CD4-positive, alpha-beta T cell (primary cell): ENCODE results near the gene ZNF445. TPM values are rescaled to one million over a fixed set of nuclear protein-coding genes. Genes with fewer than 3 reads are reported as not detected.
"Not testable (repeated sequence)": the region's sequence is repeated elsewhere in the genome, so short reads cannot be mapped to it uniquely, and the experiment has no call there.

Experiments
- ATAC-seq: fragments of 200-7000 bp; cut with Tn5 transposase; one replicate; pipeline ENCODE4 v1.10.0; 2022; ENCODE audit warnings: mild to moderate bottlenecking; ENCODE audit not compliant: poor library complexity
- CTCF ChIA-PET: fragments of 350-600 bp; sonication (Branson Sonifier 250); formaldehyde crosslinking; loops from one replicate; lab custom pipeline; 2021; ENCODE audit warnings: antibody characterized with exemption, inconsistent platforms; lab: Charles Lee
- POLR2A ChIA-PET: fragments of 350-600 bp; sonication (Branson Sonifier 250); formaldehyde crosslinking; loops from one replicate; lab custom pipeline; 2021; ENCODE audit warnings: antibody characterized with exemption, inconsistent platforms; lab: Charles Lee
- DNase-seq, 14 experiments: peaks; one replicate each; pipeline ENCODE4 v3.0.0-alpha.2; 2013 to 2020; ENCODE audit warnings: mixed read lengths in 2 of 14
- H3K27ac ChIP-seq, 2 donors: one replicate each; pipeline versions ENCODE4 v1.5.1 to v1.7.0; 2013; ENCODE audit warnings: low read length in 2 of 2, low read depth in 1 of 2, mild to moderate bottlenecking in 1 of 2
- H3K27me3 ChIP-seq, 2 experiments: 1 replicate in 1 of 2; 2 replicates in 1 of 2; pipeline versions ENCODE4 v1.6.1 to v1.7.0; 2013; ENCODE audit warnings: low read length in 2 of 2, control low read depth in 1 of 2, mild to moderate bottlenecking in 1 of 2, moderate library complexity in 1 of 2; ENCODE audit not compliant: insufficient read depth in 2 of 2, control insufficient read depth in 1 of 2
- H3K36me3 ChIP-seq: one replicate; pipeline ENCODE4 v1.6.1; 2013; ENCODE audit warnings: low read length, control low read depth; ENCODE audit not compliant: insufficient read depth
- H3K4me1 ChIP-seq: one replicate; pipeline ENCODE4 v1.6.1; 2013; ENCODE audit warnings: low read length, control low read depth; ENCODE audit not compliant: insufficient read depth
- H3K4me3 ChIP-seq: one replicate; pipeline ENCODE4 v1.5.1; 2013; ENCODE audit warnings: mild to moderate bottlenecking, low read length, moderate library complexity
- H3K9me3 ChIP-seq, 2 experiments: 1 replicate in 1 of 2; 2 replicates in 1 of 2; pipeline versions ENCODE4 v1.6.1 to v1.7.0; 2013; ENCODE audit warnings: low read length in 2 of 2, mild to moderate bottlenecking in 2 of 2, control low read depth in 1 of 2, moderate library complexity in 1 of 2; ENCODE audit not compliant: control insufficient read depth in 1 of 2, insufficient read depth in 1 of 2
- H3K27ac Mint-ChIP-seq: one replicate; pipeline ENCODE4 v1.8.0; 2020; ENCODE audit warnings: mixed read lengths
- H3K27me3 Mint-ChIP-seq: one replicate; pipeline ENCODE4 v1.8.0; 2021; ENCODE audit warnings: mixed read lengths
- H3K36me3 Mint-ChIP-seq: one replicate; pipeline ENCODE4 v1.8.0; 2021; ENCODE audit warnings: low read depth, mixed read lengths
- H3K4me1 Mint-ChIP-seq: one replicate; pipeline ENCODE4 v1.8.0; 2021; ENCODE audit warnings: low read depth, mixed read lengths
- H3K4me3 Mint-ChIP-seq: one replicate; pipeline ENCODE4 v1.8.0; 2020; ENCODE audit warnings: mild to moderate bottlenecking, mixed read lengths
- H3K9me3 Mint-ChIP-seq: one replicate; pipeline ENCODE4 v1.8.0; 2020; ENCODE audit warnings: mixed read lengths
- intact Hi-C, 2 experiments: fragments of 100-400 bp; cut with DNase I in 1 of 2; cut with micrococcal nuclease in 1 of 2; formaldehyde crosslinking; loops; one replicate each; pipeline versions ENCODE4 v1.15.1 to v1.9.0; 2023 to 2025; cut with DNase I, micrococcal nuclease
- total RNA-seq, 174 experiments: library from RNA in 2 of 174; stranded (reverse) in 2 of 174; gene quantifications; one replicate each; pipeline ENCODE4 v1.2.3 and lab custom pipeline; 2021 to 2026
- TF ChIP-seq, protein P1 (sequence below): fragments of 200-600 bp; IDR thresholded peaks from one replicate; pipeline ENCODE4 v1.8.0; 2022; ENCODE audit warnings: antibody characterized with exemption, mild to moderate bottlenecking

ZNF445 gene
- total RNA-seq, 2 experiments from 2014 or later = 6.1 to 6.6 TPM

DNA sequence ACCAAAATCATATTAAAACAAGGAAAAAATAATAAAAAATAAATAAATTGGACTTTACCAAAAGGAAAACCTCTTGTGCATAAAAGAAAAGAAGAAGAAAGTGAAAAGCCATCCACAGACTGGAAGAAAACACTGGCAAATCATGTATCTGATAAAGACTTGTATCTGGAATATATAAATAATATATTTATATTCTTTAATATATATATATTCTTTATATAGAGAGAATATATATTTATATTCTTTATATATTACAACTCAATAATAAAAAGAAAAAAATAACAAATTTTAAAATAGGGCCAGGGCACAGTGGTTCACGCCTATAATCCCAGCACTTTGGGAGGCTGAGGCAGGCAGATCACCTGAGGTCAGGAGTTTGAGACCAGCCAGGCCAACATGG lies 27.1 kb upstream of the ZNF445 start:
- Histone ChIP-seq H3K9me3 (peaks cover 16 to 30% of the 10 kb centered on the region in 2 experiments), H3K27me3 (no peaks in the 10 kb centered on the region), H3K27ac (no peak overlapping the region), H3K36me3 (peaks cover 38% of the 10 kb centered on the region), H3K4me1 (peaks cover 11% of the 10 kb centered on the region), H3K4me3 (no peak overlapping the region)
- TF ChIP-seq, protein P1, sequence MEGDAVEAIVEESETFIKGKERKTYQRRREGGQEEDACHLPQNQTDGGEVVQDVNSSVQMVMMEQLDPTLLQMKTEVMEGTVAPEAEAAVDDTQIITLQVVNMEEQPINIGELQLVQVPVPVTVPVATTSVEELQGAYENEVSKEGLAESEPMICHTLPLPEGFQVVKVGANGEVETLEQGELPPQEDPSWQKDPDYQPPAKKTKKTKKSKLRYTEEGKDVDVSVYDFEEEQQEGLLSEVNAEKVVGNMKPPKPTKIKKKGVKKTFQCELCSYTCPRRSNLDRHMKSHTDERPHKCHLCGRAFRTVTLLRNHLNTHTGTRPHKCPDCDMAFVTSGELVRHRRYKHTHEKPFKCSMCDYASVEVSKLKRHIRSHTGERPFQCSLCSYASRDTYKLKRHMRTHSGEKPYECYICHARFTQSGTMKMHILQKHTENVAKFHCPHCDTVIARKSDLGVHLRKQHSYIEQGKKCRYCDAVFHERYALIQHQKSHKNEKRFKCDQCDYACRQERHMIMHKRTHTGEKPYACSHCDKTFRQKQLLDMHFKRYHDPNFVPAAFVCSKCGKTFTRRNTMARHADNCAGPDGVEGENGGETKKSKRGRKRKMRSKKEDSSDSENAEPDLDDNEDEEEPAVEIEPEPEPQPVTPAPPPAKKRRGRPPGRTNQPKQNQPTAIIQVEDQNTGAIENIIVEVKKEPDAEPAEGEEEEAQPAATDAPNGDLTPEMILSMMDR = no peak
- Mint-ChIP-seq H3K27me3 (no peaks in the 10 kb centered on the region), H3K27ac (no peak overlapping the region), H3K9me3 (peaks cover 22% of the 10 kb centered on the region), H3K4me3 (no peak overlapping the region), H3K4me1 (peaks cover 27% of the 10 kb centered on the region), H3K36me3 (peaks cover 70% of the 10 kb centered on the region)
- no peak for DNase-seq
- ChIA-PET POLR2A (no interaction called here), CTCF (no interaction called here)
- no peak for ATAC-seq
- intact Hi-C loops = no loop called here

DNA sequence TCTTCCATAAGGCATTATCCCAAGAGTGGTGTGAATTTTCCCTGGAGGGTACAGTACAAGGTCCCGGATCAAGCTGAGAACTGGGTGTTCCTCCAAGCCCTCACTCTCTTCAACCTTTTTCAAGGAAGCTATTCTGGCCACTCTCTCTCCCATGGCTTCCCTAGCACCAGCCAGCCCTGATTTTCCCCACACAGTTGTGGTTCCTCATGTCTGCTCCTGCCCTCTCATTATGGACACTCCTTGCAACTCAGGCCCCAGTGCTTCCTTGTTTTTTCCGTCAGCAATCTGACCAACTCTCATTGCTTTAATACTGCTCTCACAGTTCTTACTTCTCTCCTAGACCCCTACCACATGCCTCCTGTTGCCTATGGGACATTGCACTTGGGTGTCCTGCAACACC lies 25.7 kb upstream of the ZNF445 start:
- CTCF ChIA-PET, H3K4me1 ChIP-seq, ATAC-seq, DNase-seq, H3K27ac ChIP-seq, H3K4me3 Mint-ChIP-seq, intact Hi-C loops, H3K27me3 ChIP-seq, H3K27me3 Mint-ChIP-seq, H3K27ac Mint-ChIP-seq, H3K4me3 ChIP-seq: not testable (repeated sequence)
- H3K36me3 ChIP-seq = peaks cover 46% of the 10 kb centered on the region
- H3K36me3 Mint-ChIP-seq = peaks cover 84% of the 10 kb centered on the region
- H3K4me1 Mint-ChIP-seq = peaks cover 14% of the 10 kb centered on the region
- H3K9me3 ChIP-seq = peaks cover 20 to 44% of the 10 kb centered on the region in 2 experiments
- peaks cover 30% of the 10 kb centered on the region for H3K9me3 Mint-ChIP-seq
- POLR2A ChIA-PET = interaction anchor here (1.7 kb wide), 1 partner anchor 7 kb away, joined by 6 read pairs; no protein-coding TSS in a partner anchor

DNA sequence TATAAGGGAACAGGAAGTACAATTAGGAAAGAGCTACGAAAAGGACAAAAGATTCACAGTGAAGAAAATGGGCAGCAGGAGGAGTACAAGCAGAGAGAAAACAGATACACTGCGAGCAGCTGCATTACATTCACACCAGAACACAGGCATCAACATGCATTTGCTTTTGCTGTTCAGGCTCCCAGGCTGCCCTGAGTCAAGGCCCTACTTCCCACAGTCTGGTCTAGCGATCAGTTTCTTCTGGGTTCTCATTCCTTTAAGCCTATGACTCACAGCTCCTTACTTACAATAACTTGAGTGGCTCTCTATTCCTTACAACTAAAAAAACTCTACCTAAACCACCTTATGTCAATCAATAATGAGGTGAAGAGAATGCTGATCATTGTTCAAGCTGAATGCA lies 24.5 kb upstream of the ZNF445 start:
- Histone ChIP-seq H3K27me3 (no peaks in the 10 kb centered on the region), H3K4me3 (no peak overlapping the region), H3K4me1 (no peaks in the 10 kb centered on the region), H3K36me3 (peaks cover 46% of the 10 kb centered on the region), H3K27ac (no peak overlapping the region), H3K9me3 (peaks cover 31 to 47% of the 10 kb centered on the region in 2 experiments)
- CTCF ChIA-PET = no interaction called here
- Mint-ChIP-seq H3K4me3 (no peak overlapping the region), H3K27ac (no peak overlapping the region), H3K27me3 (no peaks in the 10 kb centered on the region), H3K9me3 (peaks cover 31% of the 10 kb centered on the region), H3K36me3 (peaks cover 91% of the 10 kb centered on the region), H3K4me1 (peaks cover 6% of the 10 kb centered on the region)
- POLR2A ChIA-PET = interaction anchor here (0.6 to 1.7 kb wide), 2 partner anchors 9 to 111 kb away, joined by 3 to 6 read pairs; no protein-coding TSS in a partner anchor
- TF ChIP-seq, protein P1 = no peak
- DNase-seq (no peak), ATAC-seq (no peak)
- intact Hi-C loops = no loop called here

DNA sequence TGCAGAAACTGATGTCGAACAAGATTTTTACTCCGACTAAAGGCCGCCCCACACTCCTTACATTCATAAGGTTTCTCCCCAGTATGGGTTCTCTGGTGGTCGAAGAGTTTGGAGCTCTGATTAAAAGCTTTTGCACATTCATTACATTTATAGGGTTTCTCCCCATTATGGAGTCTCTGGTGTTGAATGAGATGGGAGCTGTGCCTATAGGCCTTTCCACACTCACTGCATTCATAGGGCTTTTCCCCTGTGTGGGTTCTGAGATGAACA lies 22.4 kb upstream of the ZNF445 start:
- H3K27ac Mint-ChIP-seq, DNase-seq, H3K4me3 Mint-ChIP-seq, H3K4me3 ChIP-seq, CTCF ChIA-PET, H3K4me1 Mint-ChIP-seq, H3K4me1 ChIP-seq, POLR2A ChIA-PET, H3K27me3 Mint-ChIP-seq, H3K27ac ChIP-seq, ATAC-seq, H3K27me3 ChIP-seq, intact Hi-C loops: not testable (repeated sequence)
- Mint-ChIP-seq H3K9me3 (peaks cover 30% of the 10 kb centered on the region), H3K36me3 (peaks cover 91% of the 10 kb centered on the region)
- H3K36me3 ChIP-seq = peaks cover 40% of the 10 kb centered on the region
- H3K9me3 ChIP-seq = peaks cover 42 to 54% of the 10 kb centered on the region in 2 experiments
